Esophagus squamous epithelium (tissue), 5 donors: ENCODE results near the gene ASS1. TPM values are rescaled to one million over a fixed set of nuclear protein-coding genes. Genes with fewer than 3 reads are reported as not detected.

Experiments
- DNase-seq: peaks from one replicate; lab custom pipeline; 2025; lab: John Stamatoyannopoulos, UW
- H3K27ac ChIP-seq, 4 donors: fragments of 200-600 bp; sonication (generic); one replicate each; pipeline ENCODE4 v1.5.1; 2016 to 2019; ENCODE audit warnings: mild to moderate bottlenecking in 1 of 4
- H3K27me3 ChIP-seq, 4 donors: fragments of 200-600 bp; sonication (generic); 1 replicate in 3 of 4; 2 replicates in 1 of 4; pipeline versions ENCODE4 v1.5.1 to v1.6.0; 2017 to 2021; ENCODE audit warnings: antibody characterized with exemption in 1 of 4
- H3K36me3 ChIP-seq, 3 donors: fragments of 200-600 bp; sonication (generic); one replicate each; pipeline ENCODE4 v1.5.1; 2016 to 2019
- H3K4me1 ChIP-seq, 3 donors: fragments of 200-600 bp; sonication (generic); one replicate each; pipeline ENCODE4 v1.5.1; 2017 to 2019
- H3K4me3 ChIP-seq, 4 donors: fragments of 200-600 bp; sonication (generic); 1 replicate in 3 of 4; 2 replicates in 1 of 4; pipeline ENCODE4 v1.5.1; 2016 to 2019; ENCODE audit warnings: mild to moderate bottlenecking in 2 of 4, moderate library complexity in 1 of 4
- H3K9me3 ChIP-seq, 3 donors: fragments of 200-600 bp; sonication (generic); one replicate each; pipeline ENCODE4 v1.5.1; 2016 to 2019
- POLR2A ChIP-seq, 4 donors: fragments of 450-650 bp; IDR thresholded peaks; one replicate each; pipeline ENCODE4 v1.6.1; 2017; ENCODE audit warnings: antibody characterized with exemption in 4 of 4, mild to moderate bottlenecking in 4 of 4, moderate library complexity in 3 of 4
- WGBS, 2 donors: methylation state at CpG; one replicate each; pipeline ENCODE4 v1.1.5; 2018; 5-methylcytosine and 5-hydroxymethylcytosine counted together
- intact Hi-C: fragments of 100-400 bp; cut with DNase I; formaldehyde crosslinking; loops from one replicate; pipeline ENCODE4 v1.15.0; 2022
- total RNA-seq, 4 donors: library from RNA; depleted of rRNA; stranded (reverse); fragments of >200 nt; gene quantifications; one replicate each; pipeline ENCODE4 v1.1.0, GENCODE V29; 2016
- TF ChIP-seq, protein P1 (sequence below), 6 experiments: fragments of 450-650 bp in 4 of 6; fragments of 200-600 bp in 2 of 6; sonication (generic) in 2 of 6; IDR thresholded peaks; one replicate each; pipeline ENCODE4 v1.5.1; 2016 to 2019; ENCODE audit warnings: antibody characterized with exemption in 6 of 6, mild to moderate bottlenecking in 4 of 6, moderate library complexity in 4 of 6
- donor health status: DM: yes; HTN: yes; CAD: no.

The ASS1 gene
- total RNA-seq, 4 donors from 2014 or later: 33.5 to 203 (median 85.2) TPM

- Histone ChIP-seq H3K27me3 (no peaks in the 10 kb centered on the region), H3K36me3 (no peaks in the 10 kb centered on the region), H3K27ac (no peak overlapping the region), H3K9me3 (peaks cover 0 to 6% (median 0%) of the 10 kb centered on the region in 3 donors), H3K4me3 (no peak overlapping the region), H3K4me1 (no peaks in the 10 kb centered on the region)
- WGBS, 2 donors: 50% methylated on average over 2 of the region's 2 CpGs; no CpG with 5 or more reads in 1 of the 2 donors
- TF ChIP-seq POLR2A (IDR thresholded peaks at IDR 0.05): no peak
- TF ChIP-seq, protein P1, sequence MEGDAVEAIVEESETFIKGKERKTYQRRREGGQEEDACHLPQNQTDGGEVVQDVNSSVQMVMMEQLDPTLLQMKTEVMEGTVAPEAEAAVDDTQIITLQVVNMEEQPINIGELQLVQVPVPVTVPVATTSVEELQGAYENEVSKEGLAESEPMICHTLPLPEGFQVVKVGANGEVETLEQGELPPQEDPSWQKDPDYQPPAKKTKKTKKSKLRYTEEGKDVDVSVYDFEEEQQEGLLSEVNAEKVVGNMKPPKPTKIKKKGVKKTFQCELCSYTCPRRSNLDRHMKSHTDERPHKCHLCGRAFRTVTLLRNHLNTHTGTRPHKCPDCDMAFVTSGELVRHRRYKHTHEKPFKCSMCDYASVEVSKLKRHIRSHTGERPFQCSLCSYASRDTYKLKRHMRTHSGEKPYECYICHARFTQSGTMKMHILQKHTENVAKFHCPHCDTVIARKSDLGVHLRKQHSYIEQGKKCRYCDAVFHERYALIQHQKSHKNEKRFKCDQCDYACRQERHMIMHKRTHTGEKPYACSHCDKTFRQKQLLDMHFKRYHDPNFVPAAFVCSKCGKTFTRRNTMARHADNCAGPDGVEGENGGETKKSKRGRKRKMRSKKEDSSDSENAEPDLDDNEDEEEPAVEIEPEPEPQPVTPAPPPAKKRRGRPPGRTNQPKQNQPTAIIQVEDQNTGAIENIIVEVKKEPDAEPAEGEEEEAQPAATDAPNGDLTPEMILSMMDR (IDR thresholded peaks at IDR 0.05): no peak
- DNase-seq: no peak
- intact Hi-C loops: no loop called here
Measured at GRCh38 chr9:130508218-130508617, 63.5 kb downstream of the ASS1 start.

GRCh38 chr9:130512199-130512598 is 67.4 kb downstream of the ASS1 start:
- TF ChIP-seq, protein P1 (IDR thresholded peaks at IDR 0.05): no peak
- H3K27ac ChIP-seq: no peak overlapping the region
- intact Hi-C loops: no loop called here
- peaks cover 0 to 11% (median 0%) of the 10 kb centered on the region in 4 donors for H3K27me3 ChIP-seq
- WGBS, 2 donors: 78 to 89% methylated on average over 4 of the region's 4 CpGs
- H3K36me3 ChIP-seq: no peaks in the 10 kb centered on the region
- DNase-seq: no peak
- peaks cover 0 to 6% (median 0%) of the 10 kb centered on the region in 3 donors for H3K9me3 ChIP-seq
- H3K4me3 ChIP-seq: no peak overlapping the region
- H3K4me1 ChIP-seq: no peaks in the 10 kb centered on the region

DNA sequence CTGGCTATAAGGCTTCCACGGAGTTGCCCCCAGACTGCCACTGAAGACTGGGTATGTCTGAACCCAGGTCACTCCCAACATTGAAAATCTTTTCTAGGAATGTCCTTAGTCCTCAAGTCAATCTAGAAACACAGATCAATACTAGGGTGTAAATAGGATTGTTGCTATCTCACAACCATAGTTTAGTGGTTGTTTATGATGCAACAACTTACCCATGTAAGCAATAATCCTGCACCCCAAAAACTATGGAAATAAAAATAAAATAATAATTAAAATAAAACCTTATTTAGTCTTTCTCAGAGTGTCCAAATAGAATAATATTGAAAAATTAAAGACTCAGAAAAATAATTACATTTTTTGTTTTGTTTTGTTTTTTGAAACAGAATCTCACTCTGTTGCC is 68.3 kb downstream of the ASS1 start:
- intact Hi-C loops: no loop called here

GRCh38 chr9:130518233-130518632 is 73.5 kb downstream of the ASS1 start:
- TF ChIP-seq POLR2A (IDR thresholded peaks at IDR 0.05): no peak
- TF ChIP-seq, protein P1 (IDR thresholded peaks at IDR 0.05): no peak
- no peak for DNase-seq
- no peaks in the 10 kb centered on the region for H3K9me3 ChIP-seq
- intact Hi-C loops: no loop called here
- no peak overlapping the region for H3K27ac ChIP-seq
- no peak overlapping the region for H3K4me3 ChIP-seq
- WGBS, 2 donors: 80 to 82% methylated on average over 4 of the region's 4 CpGs
- H3K36me3 ChIP-seq: no peaks in the 10 kb centered on the region
- H3K4me1 ChIP-seq: no peaks in the 10 kb centered on the region
- H3K27me3 ChIP-seq: peaks cover 0 to 18% (median 0%) of the 10 kb centered on the region in 4 donors

More for the DNA sequence above, 68.3 kb downstream of the ASS1 start:
- Histone ChIP-seq H3K36me3 (no peaks in the 10 kb centered on the region), H3K27me3 (peaks cover 0 to 11% (median 0%) of the 10 kb centered on the region in 4 donors), H3K9me3 (peaks cover 0 to 6% (median 0%) of the 10 kb centered on the region in 3 donors), H3K4me1 (no peaks in the 10 kb centered on the region), H3K4me3 (no peak overlapping the region), H3K27ac (no peak overlapping the region)
- no peak for DNase-seq
- TF ChIP-seq POLR2A (IDR thresholded peaks at IDR 0.05): no peak
- TF ChIP-seq, protein P1 (IDR thresholded peaks at IDR 0.05): no peak
- 70 to 80% methylated on average over 1 of the region's 1 CpG for WGBS, 2 donors

DNA sequence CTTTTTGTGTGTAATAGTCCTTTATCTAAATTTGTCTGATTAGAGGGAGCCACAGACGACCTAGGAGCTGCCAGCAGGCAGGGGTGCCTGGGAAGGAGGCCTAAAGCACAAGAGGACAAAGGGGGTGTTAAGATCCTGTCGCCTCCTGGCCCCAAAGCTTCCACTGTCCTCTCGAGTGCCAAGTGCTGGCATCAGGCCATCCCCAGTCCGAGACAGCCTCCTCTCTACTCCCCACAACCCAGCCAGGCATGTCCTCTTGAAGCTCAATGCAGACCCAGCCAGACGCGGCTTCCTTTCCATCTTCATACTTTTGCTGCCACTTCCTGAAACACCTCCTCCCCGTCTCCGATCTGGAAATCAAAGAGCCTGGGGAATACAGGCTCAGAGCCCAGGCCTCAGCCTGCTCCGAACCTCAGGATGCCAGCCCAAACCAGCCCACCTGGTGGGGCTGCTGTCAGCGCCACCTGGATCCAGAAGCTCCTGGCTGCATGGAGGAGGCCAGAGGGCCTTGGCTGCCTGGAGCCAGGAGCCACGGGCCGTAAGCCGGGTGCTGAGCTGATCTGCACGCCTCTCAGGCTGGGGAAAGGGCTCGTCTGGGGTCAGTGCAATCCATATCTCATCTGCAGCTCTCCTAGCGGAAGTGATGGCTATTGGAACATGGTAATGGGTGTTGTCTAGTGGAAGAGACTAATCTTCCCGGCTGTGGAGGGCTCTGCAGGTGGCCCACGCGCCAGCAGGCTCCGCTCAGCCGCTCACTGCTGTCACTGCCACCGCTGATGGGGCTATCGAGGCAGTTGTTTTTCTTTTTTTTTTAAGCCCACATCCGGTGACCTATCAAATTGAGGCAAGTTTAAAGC is 74.4 kb downstream of the ASS1 start:
- H3K4me3 ChIP-seq: no peak overlapping the region
- WGBS, 2 donors: 61 to 65% methylated on average over 15 to 19 of the region's 24 CpGs
- peaks cover 0 to 28% (median 0%) of the 10 kb centered on the region in 4 donors for H3K27me3 ChIP-seq
- H3K36me3 ChIP-seq: no peaks in the 10 kb centered on the region
- no peaks in the 10 kb centered on the region for H3K4me1 ChIP-seq
- intact Hi-C loops: no loop called here
- DNase-seq: no peak
- no peaks in the 10 kb centered on the region for H3K9me3 ChIP-seq
- H3K27ac ChIP-seq: no peak overlapping the region
- TF ChIP-seq POLR2A (IDR thresholded peaks at IDR 0.05): no peak
- TF ChIP-seq, protein P1 (IDR thresholded peaks at IDR 0.05): no peak
